ENCODE results near the gene SPANXC. TPM values are rescaled to one million over a fixed set of nuclear protein-coding genes. Genes with fewer than 3 reads are reported as not detected.

Gene SPANXC
- total and polyA plus RNA-seq, 2 of the 4 experiments (the other 2 are of a cell fraction), result not detected

DNA sequence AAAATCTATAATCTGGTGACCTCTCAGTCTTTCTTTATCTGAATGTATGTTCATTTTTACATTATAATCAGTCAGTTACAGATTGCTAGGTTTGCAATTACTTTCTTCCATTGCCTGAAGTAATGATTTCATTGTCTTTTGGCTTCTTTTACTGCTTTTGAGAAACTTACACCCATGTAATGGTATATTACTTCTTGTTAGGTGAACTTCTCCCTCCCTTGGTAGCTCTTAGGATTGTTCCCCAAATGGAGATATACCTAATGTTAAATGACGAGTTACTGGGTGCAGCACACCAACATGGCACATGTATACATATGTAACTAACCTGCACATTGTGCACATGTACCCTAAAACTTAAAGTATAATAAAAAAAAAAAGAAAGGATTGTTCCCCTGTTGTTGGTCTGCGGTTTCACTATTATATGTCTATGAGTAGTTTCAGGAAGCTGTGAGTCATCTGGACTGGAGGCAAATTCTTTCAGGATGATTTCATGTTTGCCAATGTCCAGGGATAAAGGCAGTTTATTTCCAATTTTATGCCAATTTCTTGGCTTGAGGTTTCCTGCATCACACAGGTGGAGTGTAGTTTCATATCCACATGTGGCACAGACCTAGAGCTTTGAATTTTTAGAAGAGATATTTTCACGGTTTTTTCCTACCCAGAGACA lies 21.8 kb downstream of the SPANXC start:
- H3K79me1 ChIP-seq (ENCODE audit: low read depth in 1 of 2, low read length in 2 of 2), result no peaks in the 10 kb centered on the region
- no peak overlapping the region for H3K27ac ChIP-seq (ENCODE audit: insufficient read depth, low read length)
- H4K20me1 ChIP-seq (ENCODE audit: insufficient read depth, low read length), result no peaks in the 10 kb centered on the region
- no peak overlapping the region for H2AK5ac ChIP-seq (ENCODE audit: low read depth, low read length)
- no peaks in the 10 kb centered on the region for H3K27me3 ChIP-seq (ENCODE audit: control insufficient read depth, insufficient read depth, low read length)
- H2BK15ac ChIP-seq (ENCODE audit: low read depth, low read length), result no peak overlapping the region
- no peak overlapping the region for H2AFZ ChIP-seq (replicated peaks; ENCODE audit: low read length, poor library complexity)
- dilution Hi-C loops (cut with HindIII; ENCODE audit: low sequenced_read_pairs, unreplicated experiment) (no loop called here), in situ Hi-C loops (cut with MboI; ENCODE audit: low sequenced_read_pairs) (no loop called here), intact Hi-C loops (cut with micrococcal nuclease) (no loop called here)
- no peak overlapping the region for H3K9ac ChIP-seq (ENCODE audit: low read depth, low read length)
- no peak overlapping the region for H2BK120ac ChIP-seq (ENCODE audit: low read depth, low read length)
- H3K36me3 ChIP-seq (ENCODE audit: control insufficient read depth, insufficient read depth, low read length), result no peaks in the 10 kb centered on the region
- WGBS, 2 experiments (ENCODE audit: extremely low coverage in 2 of 2, insufficient read length in 1 of 2), result no CpG with 5 or more reads among the region's 3 CpGs
- no peak overlapping the region for H4K5ac ChIP-seq (ENCODE audit: low read depth, low read length)
- H3K4me3 ChIP-seq (ENCODE audit: insufficient read depth, low read depth, low read length), result no peak overlapping the region
- H3K4me2 ChIP-seq (ENCODE audit: low read depth, low read length), result peak overlapping the region; percentile 10; the same call in 1 of the 2 replicates
- ATAC-seq (ENCODE audit: low read depth) (peak; percentile 70), DNase-seq (peak; percentile 74)
- BruUV-seq (replicated peaks), result no TSS peak
- H3K4ac ChIP-seq (ENCODE audit: low read depth, low read length), result no peak overlapping the region
- TF ChIP-seq RCOR1 (IDR thresholded peaks at IDR 0.05; ENCODE audit: insufficient replicate concordance, low read length) (no peak), RFX5 (IDR thresholded peaks at IDR 0.05; ENCODE audit: low read depth, low read length) (no peak), NFE2L2 (IDR thresholded peaks at IDR 0.05; ENCODE audit: low read depth, low read length) (no peak)
- TF ChIP-seq, protein P1, sequence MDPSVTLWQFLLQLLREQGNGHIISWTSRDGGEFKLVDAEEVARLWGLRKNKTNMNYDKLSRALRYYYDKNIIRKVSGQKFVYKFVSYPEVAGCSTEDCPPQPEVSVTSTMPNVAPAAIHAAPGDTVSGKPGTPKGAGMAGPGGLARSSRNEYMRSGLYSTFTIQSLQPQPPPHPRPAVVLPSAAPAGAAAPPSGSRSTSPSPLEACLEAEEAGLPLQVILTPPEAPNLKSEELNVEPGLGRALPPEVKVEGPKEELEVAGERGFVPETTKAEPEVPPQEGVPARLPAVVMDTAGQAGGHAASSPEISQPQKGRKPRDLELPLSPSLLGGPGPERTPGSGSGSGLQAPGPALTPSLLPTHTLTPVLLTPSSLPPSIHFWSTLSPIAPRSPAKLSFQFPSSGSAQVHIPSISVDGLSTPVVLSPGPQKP (IDR thresholded peaks at IDR 0.05; ENCODE audit: borderline replicate concordance, low read depth, low read length), result no peak
- H2BK5ac ChIP-seq (ENCODE audit: low read depth, low read length, poor library complexity, severe bottlenecking), result no peak overlapping the region
- H3K14ac ChIP-seq (replicated peaks; ENCODE audit: low read depth, low read length), result no peak overlapping the region
- H3K18ac ChIP-seq (ENCODE audit: low read depth, low read length), result no peak overlapping the region
- H3K56ac ChIP-seq (ENCODE audit: extremely low read depth, insufficient read depth, low read length), result no peak overlapping the region
- no peak overlapping the region for H2BK20ac ChIP-seq (ENCODE audit: low read depth, low read length)
- CTCF ChIA-PET, result interaction anchor here (0.7 kb wide), 1 partner anchor 57 kb away, joined by 3 read pairs; no protein-coding TSS in a partner anchor
- H3K9me1 ChIP-seq (ENCODE audit: insufficient read depth, low read length), result no peaks in the 10 kb centered on the region
- peaks cover 2% of the 10 kb centered on the region; the same call in 1 of the 2 replicates for H3K4me1 ChIP-seq (ENCODE audit: control insufficient read depth, insufficient read depth, low read length)
- no peak overlapping the region for H4K91ac ChIP-seq (ENCODE audit: insufficient read depth, low read depth, low read length)
- H4K8ac ChIP-seq (ENCODE audit: low read depth in 2 of 2, low read length in 2 of 2), result no peak overlapping the region
- H3K23ac ChIP-seq (ENCODE audit: low read depth, low read length), result no peak overlapping the region
- H2AK9ac ChIP-seq (replicated peaks; ENCODE audit: low read depth, low read length, poor library complexity), result no peak overlapping the region
- no peaks in the 10 kb centered on the region for H3K9me3 ChIP-seq (ENCODE audit: control insufficient read depth, insufficient read depth, low read length)
- POLR2A ChIA-PET (ENCODE audit: unreplicated experiment), result no interaction called here
